Amygdala (tissue), 56 donors: ENCODE measurements around the gene SYNPR.
"Not testable (repeated sequence)": the region's sequence is repeated elsewhere in the genome, so short reads cannot be mapped to it uniquely, and the experiment has no call there.

Experiments used
- DNase-seq, 56 donors: peaks; one replicate each; lab custom pipeline; 2025; lab: John Stamatoyannopoulos, UW

The SYNPR gene

DNA sequence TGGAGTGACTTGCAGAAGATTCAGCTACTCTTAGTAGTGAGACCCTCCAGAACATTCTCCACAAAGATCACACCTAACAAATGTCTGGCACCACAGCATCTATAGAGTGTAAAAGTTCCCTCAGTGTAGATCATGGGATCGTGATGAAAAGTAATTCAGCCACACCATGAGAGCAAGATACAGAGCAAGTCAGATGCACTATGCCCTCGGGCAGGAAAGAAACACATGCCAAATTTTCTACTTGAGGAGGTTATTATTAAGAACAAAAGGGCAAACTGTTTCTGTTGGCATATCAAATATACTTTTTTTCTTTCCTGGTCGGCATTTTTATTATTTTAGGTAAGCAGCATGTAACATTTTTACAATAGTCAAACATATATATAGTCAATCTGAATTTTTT lies 329.6 kb downstream of the SYNPR start:
- DNase-seq: no peak

GRCh38 chr3:63609408-63609807 lies 331.3 kb downstream of the SYNPR start:
- DNase-seq: no peak

- no peak for DNase-seq
These were observed 331.7 kb downstream of the SYNPR start for GRCh38 chr3:63609834-63610233.

DNA sequence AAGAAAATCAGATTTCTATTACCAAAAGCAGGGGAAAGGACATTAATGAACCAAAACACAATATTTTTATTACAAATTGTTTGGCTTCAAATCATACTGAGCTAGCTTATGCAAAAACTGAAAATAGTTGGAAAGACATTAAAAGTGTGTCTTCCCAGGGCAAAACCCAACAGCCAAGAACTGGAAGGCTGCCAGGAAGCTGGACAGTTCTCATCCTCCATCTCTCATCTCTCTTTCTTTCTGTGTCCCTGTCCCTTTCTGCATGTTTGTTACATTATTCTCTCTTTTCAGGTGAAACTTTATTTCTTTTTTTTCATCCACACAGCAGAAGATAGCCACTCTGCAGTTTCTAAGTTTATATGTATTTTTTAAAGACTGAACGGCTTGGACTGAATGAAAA lies 333.3 kb downstream of the SYNPR start:
- no peak for DNase-seq

DNA sequence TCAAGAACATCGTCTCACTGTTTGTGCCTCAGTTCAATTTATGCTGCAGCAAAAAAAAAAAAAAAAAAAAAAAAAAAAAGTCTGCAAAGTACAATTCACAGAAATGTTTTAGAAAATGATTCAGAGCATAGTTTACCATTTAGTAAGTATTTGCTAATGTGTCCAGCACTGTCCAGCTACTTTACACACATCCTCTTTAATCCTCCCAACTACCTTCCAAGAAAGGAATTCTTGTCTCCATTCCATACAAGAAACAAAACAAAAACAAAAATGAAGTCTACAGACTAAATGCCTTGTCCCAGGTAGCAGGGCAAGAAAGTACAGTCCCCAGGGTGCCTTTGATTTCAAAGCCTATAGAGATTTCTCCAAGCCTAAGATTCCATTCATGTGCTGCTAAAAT lies 335.5 kb downstream of the SYNPR start:
- DNase-seq: no peak

GRCh38 chr3:63617391-63617790 lies 339.3 kb downstream of the SYNPR start:
- DNase-seq: no peak

- peak in 2 of 56 donors; percentile 3 to 35 for DNase-seq
These were observed 346.9 kb downstream of the SYNPR start for GRCh38 chr3:63624941-63625560.

DNA sequence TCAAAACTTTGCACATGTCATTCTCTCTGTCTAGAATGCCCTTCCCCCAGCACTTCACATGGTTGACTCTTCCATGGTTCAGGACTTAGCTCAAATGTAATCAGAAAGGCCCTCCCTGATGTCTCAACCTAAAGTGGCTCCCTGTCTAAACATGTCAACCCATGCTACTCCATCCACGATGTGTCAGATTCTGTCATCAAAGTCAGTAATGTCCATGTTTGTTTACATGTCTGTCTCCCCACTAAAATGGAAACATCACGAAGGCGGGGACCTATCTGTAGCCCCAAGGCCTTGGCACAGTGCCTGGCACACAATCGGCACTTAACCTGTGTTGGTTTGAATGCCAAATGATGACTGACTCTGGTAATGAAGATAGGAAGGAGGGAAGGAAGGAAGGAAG lies 353.6 kb downstream of the SYNPR start:
- DNase-seq: no peak

- DNase-seq: no peak
These were observed 357.1 kb downstream of the SYNPR start for GRCh38 chr3:63635186-63635585.

DNA sequence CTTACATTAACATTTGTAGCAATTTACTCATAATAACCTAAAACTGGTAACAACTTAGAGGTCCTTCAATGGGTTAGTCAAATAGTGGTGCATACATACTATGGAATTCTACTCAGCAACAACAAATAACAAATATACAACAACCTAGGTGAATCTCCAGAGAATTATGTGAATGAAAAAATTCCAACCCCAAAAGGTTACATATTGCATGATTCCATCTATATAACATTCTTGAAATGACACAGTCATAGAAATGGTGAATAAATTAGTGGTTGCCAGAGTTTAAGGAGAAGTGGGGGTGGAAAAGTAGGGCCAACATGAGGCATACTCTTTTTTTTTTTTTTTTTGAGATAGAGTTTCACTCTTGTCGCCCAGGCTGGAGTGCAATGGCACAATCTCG lies 361.7 kb downstream of the SYNPR start:
- DNase-seq: no peak

DNA sequence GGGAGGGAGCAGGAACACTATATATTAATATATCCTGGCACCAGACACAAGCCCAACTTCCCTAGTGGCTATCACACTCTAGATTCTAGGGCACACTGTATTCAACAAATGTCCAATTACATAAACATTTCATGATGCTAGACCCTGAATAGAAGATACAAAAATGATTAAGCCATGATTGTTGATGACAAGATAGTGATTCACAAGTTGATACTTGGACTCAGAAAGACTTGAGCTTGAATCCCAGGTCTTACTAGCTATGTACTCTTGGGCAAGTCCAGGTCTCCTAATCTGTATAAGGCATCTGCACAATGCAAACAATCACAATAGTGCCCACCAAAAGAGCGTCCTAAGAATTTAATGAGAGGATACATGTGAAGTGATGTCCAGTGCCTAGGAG lies 364.4 kb downstream of the SYNPR start:
- no peak for DNase-seq

- no peak for DNase-seq
These were observed 366.2 kb downstream of the SYNPR start for GRCh38 chr3:63644212-63644797.

- not testable (repeated sequence) for DNase-seq
These were observed 367.0 kb downstream of the SYNPR start for GRCh38 chr3:63644928-63645781.

- DNase-seq: no peak
These were observed 374.1 kb downstream of the SYNPR start, which contains the start of gene SNTN for GRCh38 chr3:63652066-63652725. SNTN (plus strand) TSS chr3:63652675; CDS start chr3:63652688, 13 bp downstream.

DNA sequence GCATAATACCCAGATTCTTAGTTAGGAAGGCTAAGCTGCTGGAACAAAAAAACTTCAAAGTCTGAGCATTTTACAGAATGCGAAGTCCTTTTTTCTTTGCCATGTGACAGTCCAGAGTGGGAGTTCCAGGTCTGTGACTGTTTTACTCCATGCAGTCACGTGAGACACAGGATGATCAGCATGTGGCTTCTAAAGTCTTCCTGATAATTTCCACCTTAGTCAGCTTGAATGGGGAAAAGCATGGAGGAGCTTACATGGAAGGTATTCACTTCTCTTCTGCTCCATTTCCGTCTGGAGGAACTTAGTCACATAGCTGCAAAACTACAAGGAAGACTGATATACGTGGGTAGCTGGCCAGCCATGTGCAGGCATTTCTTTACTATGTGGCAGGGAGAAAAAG lies 376.1 kb downstream of the SYNPR start:
- no peak for DNase-seq

DNA sequence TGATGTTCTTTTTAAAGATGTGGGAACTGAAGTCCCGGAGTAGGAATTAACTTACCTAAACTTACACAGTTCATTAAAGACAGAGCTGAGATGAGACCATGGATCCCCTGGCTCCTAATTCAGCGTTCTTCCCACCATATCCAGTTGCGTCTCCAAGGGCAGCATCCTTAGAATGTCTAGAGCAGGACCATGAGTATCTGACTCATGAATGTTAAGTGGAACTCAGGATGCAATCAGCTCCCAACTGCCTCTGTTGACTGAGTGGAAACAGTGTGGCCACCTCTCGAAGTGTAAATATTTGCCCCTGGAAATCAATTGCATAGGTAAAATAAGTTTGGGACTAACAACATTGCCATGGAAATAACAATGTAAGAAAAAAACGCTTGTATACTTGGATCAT lies 376.8 kb downstream of the SYNPR start:
- DNase-seq: no peak

- no peak for DNase-seq
These were observed 377.4 kb downstream of the SYNPR start for GRCh38 chr3:63655519-63655918.

DNA sequence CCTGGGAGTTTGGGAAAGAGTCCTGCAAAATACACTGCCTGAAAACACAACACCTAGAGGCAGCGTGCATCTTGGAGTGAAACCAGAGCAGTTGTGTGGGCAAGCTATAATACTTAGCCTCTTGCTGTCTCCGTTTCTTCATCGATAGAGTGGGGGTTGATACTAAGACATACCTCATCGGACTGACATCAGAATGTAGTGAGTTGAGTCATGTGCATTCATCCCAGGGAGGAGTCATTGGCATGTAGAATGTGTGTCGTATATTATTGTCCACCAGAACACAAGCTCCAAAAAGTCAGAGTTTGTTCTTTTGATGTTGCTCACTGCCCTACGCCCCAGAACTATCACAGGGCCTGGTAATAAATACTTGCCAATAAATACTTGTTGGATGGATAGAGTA lies 378.7 kb downstream of the SYNPR start:
- DNase-seq: no peak

DNA sequence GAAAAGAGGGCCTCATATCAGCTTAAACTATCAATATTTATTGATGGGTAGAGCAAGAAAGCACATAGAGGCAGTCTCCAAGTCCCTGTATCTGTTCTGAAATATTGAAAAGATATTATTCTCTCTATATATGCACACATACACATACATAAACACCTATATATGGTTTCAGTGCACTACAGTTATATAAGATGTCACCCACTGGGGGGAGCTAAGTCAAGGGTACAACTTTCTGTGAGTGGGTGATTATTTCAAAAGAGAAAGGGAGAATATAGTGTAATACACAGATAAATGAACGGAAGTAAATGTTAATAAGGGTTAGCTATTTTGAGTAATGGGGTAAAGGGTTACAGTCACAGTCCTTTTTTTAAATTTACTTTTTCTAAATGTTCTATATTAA lies 383.1 kb downstream of the SYNPR start:
- no peak for DNase-seq

DNA sequence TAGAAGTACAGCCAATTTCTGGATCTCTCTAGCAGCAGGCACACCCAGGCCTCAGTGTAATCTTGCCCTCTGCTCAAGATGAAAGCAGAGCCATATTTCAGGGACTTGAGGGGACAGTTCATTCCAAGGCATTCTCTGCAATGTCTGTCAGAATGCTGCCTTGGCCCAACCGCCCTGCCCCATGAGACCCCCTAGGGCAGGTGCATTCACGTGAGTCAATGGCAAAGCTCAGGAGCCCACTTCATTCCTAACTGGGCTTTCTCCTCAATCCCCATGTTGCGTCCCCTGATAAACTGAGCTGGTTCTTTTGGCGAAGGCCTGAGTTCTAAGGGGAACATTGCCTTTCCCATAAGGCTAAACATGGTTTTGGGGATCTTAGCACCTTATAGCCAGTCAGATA lies 383.9 kb downstream of the SYNPR start:
- DNase-seq: no peak

DNA sequence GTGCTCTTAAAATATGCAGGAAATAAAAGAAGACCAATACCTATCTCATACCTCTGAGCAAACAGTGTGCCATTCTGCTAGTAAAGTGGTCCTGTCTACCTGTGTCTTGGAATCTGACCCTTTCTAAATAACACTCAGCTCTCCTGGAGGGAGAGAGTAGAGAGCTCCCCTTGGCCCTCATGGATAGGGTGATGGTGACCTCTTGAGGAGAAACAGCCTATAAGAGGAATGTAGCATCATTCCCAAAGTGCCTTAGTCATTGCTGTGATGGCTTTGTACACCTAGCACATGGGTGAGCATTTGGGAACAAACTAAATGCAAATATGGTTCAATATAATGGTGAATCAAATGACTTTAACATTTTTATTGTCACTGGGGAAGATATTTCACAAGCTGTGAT lies 384.4 kb downstream of the SYNPR start:
- DNase-seq: no peak
